Middle frontal gyrus (tissue), 1 donor: ENCODE measurements around the gene LOXL1.

Experiments used
- DNase-seq: peaks from one replicate; pipeline ENCODE4 v3.0.0-alpha.2; 2015; ENCODE audit warnings: low spot score; ENCODE audit errors: extremely low spot score

LOXL1 gene

DNA sequence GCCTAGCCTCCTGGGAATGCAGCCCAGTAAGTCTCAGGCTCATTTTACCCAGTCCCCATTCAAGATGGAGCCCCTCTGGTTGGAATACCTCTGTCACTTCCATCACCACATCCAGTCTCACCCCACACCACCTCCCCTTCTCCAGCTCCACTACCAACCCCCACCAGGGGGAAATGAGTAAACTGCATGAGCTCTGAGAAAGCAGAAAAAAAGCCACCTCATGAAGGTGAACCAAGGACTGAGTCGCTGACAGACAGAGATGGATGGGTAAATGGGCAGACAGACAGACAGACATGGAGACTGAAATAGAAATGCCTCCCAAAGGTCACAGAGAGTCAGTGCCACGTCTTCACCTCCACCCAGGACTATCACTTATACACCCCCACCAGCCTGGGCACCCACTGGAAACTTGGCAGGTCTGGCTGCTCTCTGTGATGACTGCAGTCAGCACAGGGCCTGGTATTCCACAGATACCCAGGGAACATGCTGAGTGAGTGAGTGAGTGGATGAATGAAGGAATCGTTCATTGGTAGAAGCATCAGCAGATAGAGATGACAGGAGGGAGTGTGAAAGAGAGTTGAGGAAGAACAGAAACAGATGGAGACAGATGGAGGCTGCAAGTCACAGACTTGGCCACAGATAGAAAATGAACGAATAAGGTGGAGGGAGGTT is 4.9 kb upstream of the LOXL1 start:
- no peak for DNase-seq

DNA sequence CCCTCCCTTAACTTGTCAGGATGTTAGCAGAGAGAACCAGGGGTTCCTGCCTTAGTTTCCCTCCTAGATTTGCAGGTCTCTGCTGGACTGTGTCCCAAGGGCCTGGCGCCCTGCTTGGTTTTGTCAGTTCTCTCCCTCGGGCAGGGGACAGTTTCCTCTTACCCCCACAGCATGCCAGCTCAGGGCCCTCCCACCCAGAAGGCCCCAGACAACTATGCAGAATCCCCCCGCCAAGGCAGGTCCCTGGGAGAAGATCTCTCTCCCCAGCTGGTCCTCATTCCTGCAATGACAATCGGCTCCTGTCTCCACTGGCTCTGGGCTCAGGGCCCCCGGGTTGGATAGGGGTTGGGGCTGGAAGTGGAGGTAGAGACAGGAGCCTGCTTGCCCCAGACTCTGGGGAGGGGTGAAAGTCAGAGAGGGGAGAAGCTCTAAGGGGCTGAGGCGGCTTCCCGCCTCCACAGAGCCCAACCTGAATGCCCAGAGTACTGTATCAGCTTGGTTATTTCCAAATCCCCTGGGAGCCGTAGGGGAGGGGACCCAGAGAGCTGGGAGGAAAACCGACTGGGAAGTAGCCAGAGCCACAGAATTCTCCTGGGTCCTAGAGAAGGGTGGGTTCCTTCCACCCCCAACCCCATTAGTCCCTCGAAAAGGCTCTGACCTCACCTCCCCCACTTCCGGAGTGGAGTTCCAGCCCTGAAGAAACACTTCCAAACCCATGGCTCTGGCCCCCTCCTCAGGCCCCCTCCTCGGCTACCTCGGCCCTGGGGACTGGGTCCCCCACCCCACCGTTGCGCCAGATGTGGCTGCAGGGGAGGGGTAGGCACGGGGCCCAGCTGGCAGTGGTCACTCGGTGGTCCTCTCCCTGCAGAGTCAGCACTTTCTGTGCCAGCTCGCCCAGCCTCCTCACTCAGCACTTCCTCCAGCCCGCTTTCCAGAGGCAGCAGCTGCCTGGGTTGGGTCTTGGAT is 3.8 kb upstream of the LOXL1 start:
- no peak for DNase-seq

DNA sequence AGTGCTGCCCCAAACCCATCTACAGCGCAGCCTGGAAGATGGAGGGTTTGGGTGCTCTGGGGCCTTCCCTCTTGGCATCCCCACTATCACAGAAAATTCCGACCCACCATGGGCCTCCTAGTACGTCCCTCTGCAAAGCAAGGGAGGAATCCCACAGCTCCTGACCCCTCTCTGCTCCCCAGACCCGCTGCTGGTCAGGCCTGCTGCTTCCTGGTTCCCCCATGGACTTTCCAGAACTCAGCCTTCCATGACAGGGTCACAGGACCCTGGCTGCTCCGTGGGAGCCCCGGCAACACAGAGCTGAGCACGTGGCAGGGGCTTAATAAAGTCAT is 3.1 kb upstream of the LOXL1 start:
- DNase-seq = no peak

DNA sequence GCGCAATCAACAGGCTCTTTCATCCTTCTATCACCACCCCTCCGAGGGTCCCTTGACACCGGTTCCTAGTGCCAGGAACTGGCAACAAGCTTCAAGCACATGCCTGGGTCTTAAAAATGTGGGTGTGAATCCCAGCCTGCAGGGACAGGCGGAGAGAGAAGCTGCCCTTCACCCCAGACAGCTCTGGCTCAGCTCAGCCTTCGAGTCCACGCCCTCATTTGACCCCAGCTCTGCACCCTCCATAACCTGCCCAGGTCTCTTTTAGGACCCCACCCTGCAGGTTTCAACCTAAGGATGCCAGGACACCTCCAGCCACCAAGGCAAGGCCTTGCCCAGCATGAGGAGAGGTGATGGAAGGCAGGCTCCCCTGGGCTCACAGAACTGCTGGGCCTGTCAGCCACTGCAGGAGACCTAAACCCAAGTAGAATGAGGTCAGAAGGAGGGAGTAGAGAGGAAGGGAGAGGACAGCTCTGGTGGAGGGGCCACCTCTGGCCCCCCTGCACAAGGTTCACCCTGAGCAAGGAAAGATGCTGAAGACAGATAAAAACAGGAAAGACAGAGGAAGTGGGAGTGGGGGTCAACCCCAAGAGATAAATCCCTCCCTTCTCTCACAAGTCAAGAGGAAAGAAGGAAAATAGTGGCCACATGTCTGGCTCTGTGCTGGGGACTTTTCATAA is 2.6 kb upstream of the LOXL1 start:
- no peak for DNase-seq

DNA sequence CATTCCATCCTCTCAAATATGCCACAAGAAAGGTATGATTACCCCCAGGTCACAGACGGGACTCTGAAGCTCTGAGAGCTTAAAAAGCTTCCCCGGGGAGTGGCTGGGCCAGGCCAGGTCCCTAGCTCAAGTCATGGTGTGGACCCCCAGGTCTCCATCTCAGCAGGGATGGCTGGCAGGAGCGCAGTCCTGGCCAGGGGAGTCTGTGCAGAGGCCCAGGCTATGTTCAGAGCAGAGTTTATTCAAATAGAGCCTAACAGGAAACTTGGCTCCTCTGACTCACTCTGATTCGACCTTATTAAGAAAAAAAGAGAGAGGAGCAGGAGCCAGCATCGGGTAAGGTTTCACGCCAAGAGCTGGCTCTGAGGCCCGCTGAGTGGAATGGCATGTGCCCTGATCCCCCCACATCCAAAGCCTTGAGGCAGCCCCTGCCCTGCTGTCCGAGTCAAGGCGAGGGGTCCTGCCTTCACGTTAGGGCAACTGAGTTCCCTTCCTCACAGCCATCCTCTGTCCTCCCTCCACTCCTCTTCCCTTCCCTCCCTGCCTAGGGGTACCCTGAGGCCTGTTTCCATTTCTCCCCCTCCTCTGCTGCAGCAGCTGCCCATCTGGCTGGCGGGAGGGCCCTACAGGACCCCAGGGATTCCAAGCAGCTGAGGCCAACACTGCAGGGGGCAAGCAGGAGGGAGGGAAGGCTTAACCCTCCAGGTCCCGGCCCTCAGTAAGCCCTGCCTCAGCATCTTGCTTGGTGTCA is 1.9 kb upstream of the LOXL1 start:
- no peak for DNase-seq

DNA sequence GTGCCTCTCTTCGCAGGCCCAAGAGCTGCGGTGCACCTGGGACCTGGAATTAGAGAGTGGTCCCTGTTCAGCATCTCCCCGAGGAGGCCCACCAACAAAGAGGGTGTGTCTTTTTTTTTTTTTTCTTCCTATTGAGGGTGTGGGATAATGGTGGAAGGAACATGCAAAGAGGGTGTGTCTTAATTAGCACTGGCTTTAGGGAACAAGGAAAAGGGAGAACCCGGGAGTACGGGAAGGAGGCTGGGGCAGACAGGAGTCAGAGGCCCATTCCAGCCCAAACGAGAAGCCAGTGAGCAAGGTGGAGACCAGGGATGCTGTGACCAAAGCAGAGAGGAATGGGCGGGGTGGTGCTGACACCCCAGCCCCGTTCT is 429 bp upstream of the LOXL1 start:
- no peak for DNase-seq

DNA sequence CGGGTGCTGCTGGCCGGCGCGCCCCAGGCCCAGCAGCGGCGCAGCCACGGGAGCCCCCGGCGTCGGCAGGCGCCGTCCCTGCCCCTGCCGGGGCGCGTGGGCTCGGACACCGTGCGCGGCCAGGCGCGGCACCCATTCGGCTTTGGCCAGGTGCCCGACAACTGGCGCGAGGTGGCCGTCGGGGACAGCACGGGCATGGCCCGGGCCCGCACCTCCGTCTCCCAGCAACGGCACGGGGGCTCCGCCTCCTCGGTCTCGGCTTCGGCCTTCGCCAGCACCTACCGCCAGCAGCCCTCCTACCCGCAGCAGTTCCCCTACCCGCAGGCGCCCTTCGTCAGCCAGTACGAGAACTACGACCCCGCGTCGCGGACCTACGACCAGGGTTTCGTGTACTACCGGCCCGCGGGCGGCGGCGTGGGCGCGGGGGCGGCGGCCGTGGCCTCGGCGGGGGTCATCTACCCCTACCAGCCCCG is 777 bp downstream of the LOXL1 start:
- DNase-seq = no peak

DNA sequence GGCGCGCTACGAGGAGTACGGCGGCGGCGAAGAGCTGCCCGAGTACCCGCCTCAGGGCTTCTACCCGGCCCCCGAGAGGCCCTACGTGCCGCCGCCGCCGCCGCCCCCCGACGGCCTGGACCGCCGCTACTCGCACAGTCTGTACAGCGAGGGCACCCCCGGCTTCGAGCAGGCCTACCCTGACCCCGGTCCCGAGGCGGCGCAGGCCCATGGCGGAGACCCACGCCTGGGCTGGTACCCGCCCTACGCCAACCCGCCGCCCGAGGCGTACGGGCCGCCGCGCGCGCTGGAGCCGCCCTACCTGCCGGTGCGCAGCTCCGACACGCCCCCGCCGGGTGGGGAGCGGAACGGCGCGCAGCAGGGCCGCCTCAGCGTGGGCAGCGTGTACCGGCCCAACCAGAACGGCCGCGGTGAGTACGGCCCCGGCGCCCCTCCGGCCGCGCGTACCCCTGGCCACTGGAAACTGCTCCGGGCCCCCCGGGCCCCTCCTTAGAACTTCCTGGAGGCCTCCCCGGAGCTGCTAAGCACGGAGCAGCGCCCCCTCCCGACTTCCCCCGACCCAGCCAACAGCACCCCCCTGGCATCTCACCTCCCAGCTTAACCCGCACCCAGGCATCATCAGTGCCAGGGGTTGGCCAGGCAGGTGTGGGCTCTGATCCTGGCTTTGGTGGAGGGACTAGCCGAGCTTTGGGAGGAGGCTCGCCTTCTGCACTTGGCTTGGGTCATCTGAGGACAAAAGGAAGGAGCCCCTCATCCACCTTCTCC is 1.4 kb downstream of the LOXL1 start:
- no peak for DNase-seq

DNA sequence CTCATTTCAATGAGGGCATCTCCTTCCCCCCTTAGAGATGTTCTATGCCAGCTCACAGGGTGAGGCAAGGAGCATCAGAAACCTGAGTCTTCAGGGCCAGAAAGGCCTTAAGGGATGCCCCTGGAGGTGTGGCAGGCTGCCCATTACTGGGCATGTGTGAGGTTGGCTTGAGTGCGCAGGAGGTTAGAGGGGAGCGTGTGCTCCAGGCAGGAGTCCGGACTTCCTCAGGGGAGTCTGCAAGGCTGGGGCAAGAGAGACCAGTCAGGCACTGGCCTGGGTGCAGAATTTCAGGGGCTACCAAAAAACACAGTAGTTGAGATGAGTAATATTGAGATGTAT is 1.9 kb downstream of the LOXL1 start:
- no peak for DNase-seq

DNA sequence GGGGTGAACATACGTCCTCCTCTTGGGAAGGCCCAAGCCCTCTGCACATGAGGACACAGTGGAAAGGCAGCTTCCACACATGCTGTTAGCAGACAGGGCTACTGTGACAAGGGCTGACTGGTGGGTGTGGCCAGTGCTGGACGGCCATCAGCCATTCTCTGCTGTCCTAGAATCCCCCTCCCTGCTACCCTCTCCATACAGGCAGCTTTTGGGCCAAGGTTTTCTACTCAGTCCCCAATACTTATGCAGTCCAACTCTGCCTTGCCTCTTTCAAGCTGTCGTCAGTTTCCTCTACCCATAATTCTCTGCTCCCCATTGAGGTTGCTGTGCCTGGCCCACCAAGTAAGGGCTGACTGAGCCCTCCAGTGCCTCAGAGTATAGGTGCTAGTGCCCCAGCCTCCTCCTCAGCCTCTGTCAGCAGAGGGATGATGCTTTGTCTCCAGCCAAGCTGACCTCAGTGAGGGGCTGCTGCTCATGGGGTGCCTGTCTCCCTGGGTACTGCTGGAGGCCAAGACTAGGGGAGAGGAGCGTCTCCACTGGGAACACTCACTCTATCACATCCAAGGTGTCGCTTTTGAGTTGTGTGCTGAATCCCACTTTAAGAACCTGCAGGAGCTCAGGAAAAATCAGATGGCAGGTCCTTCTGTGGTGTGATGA is 2.8 kb downstream of the LOXL1 start:
- DNase-seq = no peak

DNA sequence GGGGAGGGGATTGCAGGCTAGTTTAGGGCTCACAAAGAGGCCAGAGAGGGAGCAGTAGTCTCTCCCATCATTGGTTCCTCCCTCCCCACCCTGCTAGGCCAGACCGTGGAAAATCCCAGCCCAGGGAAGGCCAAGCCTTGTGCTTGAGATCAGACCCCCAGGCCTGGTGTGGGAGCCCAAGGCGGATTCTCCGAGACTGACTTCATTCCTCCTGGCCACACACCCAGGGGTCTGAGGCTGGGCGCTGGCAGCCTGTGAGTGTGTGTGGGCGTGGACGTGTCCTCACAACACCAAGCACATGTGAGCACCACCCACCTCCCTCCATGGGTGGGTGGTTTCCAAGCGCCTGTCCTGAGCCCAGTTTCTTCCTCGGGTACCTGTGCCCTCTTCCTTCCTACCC is 4.1 kb downstream of the LOXL1 start:
- no peak for DNase-seq

DNA sequence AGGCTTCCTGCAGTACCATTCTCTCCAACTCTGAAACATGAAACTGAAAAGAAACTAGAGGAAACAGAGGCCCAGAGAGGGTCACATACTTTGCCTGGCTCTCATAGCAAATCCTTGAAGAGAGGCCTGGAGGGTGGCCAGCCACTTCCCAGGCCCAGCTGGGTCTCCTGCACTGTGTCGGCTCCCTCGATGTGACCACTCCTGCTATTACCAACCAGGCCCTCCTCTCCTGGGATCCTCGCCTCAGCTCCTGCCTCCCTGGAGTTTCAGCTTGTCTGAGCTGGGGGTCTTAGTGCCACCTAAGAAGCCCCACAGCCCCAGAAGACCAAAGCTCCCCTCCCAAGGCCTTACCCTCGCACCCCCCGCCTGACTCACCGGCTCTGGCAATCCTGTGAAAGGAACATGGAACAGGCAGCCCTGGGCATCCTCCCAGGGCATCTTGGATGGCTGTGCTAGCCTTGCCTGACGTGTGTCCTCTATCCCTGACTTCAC is 4.6 kb downstream of the LOXL1 start:
- no peak for DNase-seq

DNA sequence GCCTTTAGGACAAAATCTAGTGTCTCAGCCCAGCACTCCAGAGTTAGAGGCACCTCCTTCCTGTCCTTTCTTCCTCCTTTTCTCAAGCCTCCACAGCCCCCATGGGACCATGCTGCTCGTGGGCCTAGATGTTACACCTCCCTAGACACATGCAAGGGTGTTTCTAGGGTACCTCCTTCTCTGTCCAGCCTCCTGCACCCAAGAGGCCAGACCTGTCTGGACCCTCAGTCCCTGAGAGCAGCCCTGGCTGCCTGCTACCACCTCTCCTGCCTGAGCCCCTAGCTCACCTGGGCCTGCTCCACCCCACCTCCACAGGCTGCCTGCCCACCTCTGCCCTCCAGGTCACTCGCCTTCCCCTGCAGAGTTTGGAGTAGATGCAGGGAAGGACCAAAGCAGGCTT is 5.2 kb downstream of the LOXL1 start:
- no peak for DNase-seq

DNA sequence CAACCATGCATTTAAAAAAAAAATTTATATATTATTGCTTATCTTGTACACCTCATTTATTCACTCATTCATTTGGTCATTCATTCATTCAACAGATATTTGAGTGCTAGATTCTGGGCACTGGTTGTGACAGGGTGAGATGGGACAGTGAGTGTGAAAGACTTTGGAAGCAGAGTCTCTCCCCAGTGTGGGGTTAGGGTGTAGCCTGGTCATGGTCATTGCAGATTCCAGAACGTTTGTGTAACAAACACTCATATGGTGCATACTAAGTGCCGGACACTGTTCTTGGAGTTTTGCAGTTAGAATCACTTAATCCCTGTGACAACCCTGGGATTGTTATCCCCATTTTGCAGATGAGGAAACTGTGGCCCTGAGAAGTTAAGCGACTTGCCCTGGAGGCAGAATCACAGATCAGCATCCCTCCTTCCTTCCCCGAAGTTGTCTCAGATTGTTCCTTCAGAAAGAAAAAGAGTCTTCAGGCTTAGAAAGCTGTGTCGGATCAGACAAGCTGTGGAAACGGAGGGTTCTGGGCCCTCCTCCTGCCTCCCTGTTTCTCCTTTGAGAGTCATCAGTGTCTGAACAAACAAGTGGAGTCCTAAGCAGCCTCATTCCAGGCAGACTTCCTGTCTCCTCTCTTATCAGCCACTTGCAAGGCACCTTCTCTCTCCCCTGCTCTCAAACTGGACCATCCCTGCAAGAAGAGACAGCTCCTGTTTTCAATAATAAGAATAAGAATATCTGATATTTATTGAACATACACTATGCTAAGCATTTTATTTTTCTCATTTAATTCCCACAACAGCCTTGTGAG is 6.3 kb downstream of the LOXL1 start:
- no peak for DNase-seq

DNA sequence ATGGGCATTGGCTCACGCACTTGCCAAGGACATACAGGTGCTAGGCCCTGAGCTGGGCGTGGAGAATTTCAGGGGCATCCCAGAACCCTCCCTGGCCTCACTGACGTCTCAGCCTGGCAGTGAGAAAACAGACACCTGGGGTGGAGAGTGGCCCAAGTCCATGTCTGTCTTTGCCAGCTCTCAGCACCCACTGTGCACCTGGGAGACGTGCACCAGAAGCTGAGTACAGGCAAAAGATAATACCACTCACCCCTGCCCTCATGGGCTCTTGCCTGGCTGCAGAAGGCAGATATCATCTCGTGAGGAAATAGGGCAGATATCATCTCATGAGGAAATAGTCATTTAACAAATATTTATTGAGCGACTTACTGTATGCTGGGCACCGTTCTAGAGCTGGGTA is 8.0 kb downstream of the LOXL1 start:
- no peak for DNase-seq

DNA sequence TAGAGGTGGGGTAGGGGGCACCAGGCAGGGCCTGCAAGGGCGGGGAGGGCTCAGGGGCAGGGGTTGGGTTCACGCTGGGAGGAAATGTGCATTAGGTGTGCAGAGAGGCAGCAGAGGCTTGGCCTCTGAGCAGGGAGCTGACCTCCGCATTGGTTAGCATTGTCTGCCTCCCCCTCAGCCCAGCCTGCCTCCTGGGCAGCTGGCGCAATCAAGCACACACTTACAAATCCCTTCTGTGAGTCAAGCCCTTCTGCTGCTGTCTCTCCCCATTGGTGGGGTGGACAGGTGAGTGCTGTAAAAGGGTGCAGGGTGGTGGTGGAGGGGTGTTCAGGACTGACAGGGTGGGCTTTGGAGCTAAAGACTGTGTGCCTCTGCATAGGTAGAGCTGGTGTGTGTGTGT is 9.3 kb downstream of the LOXL1 start:
- DNase-seq = no peak

DNA sequence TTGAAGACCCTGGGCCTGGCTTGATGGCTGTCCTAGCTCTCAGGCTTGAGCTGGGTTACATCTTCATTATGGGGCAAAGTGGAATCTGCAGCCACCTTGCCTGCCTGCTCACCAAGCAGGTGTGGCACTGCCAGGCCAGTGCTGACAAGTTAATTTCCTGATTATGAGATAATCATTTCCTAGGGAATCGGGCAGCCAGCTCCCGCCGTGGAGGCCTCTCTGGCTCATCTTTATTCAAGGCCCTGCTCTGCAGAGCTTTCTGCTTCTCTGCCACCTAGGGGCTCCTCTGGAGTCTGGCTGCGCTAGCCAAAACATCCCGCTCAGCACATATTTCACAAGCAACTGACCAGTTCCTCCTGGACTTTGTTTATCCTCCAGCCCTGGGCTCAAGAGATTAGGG is 9.9 kb downstream of the LOXL1 start:
- no peak for DNase-seq

DNA sequence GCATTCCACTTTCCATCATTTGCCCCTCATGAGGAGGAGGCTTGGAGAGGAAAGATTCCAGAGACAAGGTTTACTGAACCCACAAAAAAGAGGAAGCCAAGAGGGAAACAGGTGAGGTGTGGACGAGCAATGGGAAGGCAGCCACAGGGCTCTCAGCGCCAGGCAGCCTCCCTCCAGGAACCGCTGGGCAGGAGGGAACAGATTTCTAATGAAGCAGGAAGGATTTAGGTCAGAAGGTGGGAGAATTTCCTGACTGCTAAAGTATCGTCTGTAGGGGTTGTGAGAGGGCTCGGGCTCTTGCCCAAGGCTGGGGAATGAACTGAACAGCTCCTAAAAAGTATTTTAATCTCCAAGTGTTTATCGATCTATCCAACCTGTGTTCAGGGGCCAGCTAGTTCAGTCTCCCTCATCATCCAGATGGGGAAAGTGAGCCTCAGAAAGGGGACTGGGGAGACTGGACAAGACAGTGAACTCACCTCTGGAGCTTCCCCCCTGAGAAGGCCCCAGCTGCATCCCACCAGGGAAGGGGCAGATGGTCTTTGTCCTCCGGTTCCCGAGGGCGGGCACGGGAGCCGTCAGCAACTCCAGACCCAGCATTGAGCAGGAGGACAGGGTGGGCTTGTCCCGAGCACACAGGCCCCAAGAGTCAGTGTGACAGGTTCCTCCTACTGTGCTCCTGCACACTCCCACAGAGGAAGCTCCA is 10.5 kb downstream of the LOXL1 start:
- DNase-seq = no peak

DNA sequence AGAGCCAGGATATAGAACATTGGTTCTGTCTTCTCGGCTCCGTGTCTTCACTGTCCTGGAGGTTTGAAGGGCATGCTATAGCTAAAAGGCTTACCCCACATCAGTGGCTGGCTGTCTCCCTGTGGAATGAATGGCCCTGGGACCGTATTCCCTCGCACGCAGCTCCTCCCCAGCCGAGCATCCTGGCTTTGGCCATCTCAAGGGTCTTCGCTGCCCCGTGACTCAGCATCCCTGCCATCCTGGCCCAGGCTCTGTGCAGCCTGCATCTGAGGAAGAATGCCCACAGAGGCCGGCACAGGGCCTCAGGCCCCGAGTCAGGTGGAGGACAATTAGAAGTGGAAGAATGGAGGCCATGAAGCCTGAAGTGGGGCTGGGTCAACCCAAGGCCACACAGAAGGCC is 11.0 kb downstream of the LOXL1 start:
- no peak for DNase-seq
